GM19438 (cell line): ENCODE data around the gene ENPEP.
"Not testable (repeated sequence)": the region's sequence is repeated elsewhere in the genome, so short reads cannot be mapped to it uniquely, and the experiment has no call there.

Source experiments
- ATAC-seq: cut with Tn5 transposase; IDR thresholded peaks from one replicate; pipeline ENCODE4 v1.9.1; 2021; ENCODE audit warnings: low read depth; ENCODE audit not compliant: unreplicated experiment

ENPEP gene, protein sequence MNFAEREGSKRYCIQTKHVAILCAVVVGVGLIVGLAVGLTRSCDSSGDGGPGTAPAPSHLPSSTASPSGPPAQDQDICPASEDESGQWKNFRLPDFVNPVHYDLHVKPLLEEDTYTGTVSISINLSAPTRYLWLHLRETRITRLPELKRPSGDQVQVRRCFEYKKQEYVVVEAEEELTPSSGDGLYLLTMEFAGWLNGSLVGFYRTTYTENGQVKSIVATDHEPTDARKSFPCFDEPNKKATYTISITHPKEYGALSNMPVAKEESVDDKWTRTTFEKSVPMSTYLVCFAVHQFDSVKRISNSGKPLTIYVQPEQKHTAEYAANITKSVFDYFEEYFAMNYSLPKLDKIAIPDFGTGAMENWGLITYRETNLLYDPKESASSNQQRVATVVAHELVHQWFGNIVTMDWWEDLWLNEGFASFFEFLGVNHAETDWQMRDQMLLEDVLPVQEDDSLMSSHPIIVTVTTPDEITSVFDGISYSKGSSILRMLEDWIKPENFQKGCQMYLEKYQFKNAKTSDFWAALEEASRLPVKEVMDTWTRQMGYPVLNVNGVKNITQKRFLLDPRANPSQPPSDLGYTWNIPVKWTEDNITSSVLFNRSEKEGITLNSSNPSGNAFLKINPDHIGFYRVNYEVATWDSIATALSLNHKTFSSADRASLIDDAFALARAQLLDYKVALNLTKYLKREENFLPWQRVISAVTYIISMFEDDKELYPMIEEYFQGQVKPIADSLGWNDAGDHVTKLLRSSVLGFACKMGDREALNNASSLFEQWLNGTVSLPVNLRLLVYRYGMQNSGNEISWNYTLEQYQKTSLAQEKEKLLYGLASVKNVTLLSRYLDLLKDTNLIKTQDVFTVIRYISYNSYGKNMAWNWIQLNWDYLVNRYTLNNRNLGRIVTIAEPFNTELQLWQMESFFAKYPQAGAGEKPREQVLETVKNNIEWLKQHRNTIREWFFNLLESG

DNA sequence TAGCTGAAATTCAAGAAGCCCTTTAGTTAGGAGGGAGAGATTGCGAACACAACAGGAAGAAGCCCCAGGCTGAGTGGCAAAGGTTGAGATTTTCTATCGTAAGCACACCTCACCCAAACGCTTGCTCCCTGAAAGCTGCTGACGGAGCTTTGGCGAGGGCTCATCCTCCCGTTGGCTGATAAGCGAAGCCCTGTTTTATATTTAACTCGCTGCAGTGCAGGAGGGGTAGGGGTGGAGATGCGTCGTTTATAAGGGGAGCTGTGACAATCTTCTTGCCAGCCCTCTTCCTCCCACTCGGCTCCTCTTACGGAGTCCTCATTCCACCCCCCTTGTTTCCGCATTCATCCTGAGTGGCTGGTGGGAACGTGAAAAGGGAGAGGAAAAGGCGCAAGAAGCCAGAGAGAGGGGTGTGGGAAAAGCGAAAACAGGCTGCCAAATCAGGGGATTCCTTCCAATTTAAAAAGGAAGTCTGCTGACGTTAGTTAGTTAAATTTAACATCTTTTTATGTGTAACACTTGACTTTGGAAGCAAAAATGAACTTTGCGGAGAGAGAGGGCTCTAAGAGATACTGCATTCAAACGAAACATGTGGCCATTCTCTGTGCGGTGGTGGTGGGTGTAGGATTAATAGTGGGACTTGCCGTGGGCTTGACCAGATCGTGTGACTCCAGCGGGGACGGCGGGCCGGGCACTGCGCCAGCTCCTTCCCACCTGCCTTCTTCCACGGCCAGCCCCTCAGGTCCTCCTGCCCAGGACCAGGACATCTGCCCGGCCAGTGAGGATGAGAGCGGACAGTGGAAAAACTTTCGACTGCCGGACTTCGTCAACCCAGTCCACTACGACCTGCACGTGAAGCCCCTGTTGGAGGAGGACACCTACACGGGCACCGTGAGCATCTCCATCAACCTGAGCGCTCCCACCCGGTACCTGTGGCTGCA lies at the start of gene ENPEP:
TSS of gene ENPEP (plus strand) at position 275 of the 938 bp plus-strand sequence. CDS start at position 535, 260 bp downstream.
- no peak for ATAC-seq

DNA sequence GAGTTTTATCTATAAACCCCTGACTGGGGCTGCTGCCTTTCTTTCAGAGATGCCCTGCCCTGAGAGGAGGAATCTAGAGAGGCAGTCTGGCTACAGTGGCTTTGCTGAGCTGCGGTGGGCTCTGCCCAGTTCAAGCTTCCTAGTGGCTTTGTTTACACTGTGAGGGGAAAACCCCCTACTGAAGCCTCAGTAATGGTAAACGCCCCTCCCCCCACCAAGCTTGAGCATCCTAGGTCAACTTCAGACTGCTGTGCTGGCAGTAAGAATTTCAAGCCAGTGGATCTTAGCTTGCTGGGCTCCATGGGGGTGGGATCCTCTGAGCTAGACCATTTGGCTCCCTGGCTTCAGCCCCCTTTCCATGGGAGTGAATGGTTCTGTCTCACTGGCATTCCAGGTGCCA lies 44.1 kb upstream of the ENPEP start:
- not testable (repeated sequence) for ATAC-seq

DNA sequence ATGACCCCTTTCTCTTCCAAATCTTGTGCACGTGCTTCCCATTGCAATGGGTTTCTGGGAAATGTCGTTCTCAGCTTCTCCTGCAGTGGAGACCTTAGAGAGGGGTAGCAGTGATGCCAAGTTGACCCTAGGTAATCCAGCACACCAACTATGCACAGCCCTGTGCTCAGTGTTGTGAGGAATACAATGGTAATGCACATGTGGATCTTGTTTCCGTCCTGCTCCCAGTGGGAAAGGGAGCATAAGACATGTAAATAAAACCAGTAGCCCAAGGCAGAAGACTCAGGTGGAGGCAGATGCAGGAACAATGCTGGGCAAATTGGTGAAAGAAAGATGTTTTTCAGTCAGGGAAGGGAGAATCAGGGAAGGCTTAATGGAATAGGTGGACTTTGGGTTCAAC lies 38.7 kb upstream of the ENPEP start:
- ATAC-seq: not testable (repeated sequence)

DNA sequence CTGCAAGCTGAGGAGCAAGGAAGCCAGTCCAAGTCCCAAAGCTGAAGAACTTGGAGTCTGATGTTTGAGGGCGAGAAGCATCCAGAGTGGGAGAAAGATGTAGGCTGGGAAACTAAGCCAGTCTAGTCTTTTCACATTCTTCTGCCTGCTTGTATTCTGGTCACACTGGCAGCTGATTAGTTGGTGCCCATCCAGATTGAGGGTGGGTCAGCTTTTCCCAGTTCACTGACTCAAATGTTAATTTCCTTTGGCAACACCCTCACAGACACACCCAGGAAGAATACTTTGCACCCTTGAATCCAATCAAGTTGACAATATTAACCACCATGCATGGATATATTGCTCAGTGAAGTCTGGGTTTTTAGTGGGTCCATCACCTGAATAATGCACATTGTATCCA lies 36.7 kb upstream of the ENPEP start:
- not testable (repeated sequence) for ATAC-seq

DNA sequence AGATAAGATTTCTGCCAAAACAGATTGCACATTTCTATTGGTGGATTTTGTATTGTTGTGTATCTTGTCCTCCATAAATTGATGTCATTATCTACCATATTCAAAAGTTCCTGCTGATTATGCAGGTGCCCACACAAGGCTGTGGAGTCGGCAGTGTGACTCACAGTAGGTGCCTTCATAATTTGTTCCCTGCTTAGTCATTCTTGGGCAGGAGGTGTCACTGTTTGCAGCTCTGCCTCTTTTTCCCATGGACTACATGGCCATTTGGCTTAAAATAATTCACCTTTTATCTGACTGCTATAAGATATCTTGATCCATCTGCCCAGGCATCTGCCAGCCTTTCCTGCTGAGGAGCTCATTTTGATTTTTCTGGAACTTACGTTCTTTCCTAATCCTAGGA lies 33.6 kb upstream of the ENPEP start:
- no peak for ATAC-seq

DNA sequence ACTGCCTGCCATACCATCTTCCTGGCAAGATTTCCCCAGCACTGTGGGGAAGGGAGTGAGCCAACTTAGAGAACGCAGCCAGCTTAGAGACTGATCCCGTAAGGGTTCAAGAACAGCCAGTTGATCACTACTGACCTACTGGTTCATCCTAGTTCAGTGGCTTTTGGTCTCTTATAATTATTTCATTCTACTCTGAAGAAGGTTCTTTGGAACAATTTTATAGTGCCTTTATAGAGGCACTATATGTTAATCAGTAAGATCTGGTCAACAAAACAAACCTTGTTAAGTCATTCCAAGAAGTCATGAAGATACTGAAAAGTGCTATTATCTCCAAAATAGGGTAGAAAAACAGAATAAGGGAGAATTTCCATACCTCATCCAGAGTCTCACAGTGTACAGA lies 33.2 kb upstream of the ENPEP start:
- ATAC-seq: no peak

DNA sequence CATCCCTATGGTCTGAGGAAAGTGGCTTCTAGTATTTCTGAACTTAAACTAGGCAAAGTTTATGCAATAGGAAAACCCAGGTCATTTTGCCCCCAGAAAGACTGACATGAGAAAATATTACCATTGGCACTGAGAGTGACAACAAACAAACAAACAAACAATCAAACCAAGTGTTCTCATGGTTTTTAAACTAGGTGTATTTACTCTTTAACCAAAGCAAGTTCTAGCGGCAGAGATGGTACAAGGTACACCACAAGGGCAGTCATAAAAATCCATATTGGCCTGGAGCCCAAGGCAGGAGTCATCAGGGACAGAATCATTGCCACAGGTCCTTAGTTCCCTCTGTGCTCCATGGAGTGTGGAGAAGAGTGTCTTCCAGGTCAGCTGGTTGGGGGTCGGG lies 26.0 kb upstream of the ENPEP start:
- ATAC-seq: no peak

DNA sequence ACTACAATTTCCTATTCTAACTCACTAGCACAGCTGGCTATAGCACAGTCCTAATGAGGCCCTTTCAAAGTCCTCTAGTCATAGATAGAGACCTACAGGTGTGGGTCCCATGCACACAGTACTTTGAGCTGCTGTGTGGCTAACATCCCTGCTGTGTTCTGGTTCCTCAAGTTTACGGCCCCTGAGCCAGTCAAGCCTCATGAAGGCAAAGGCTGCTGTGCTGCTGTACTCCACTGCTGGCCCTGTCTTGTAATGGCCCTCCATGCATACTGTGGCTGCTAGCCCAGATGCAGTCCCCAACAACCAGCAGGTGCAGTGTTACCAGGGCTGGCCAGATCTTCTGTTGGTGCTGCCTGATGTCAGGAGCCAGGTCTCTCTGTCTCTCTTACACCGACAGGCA lies 23.4 kb upstream of the ENPEP start:
- ATAC-seq: no peak

DNA sequence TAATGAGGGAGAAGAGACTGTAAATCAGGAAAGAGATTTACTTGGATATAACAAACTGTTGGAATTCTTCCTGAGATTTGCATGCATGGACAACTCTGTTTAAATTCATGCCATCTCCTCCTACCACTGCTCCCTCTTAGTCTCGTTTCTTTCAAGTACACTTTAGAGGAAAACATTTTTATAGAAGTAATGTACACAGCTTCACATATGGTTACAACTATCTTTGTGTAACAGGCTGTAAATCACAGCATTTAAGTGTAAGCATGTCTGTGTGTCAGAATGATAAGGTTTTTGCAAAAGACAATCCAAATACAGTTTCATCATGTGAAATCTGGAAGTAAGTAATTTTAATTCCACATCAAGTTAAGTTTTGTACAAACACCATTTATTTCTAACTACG lies 21.5 kb upstream of the ENPEP start:
- no peak for ATAC-seq

DNA sequence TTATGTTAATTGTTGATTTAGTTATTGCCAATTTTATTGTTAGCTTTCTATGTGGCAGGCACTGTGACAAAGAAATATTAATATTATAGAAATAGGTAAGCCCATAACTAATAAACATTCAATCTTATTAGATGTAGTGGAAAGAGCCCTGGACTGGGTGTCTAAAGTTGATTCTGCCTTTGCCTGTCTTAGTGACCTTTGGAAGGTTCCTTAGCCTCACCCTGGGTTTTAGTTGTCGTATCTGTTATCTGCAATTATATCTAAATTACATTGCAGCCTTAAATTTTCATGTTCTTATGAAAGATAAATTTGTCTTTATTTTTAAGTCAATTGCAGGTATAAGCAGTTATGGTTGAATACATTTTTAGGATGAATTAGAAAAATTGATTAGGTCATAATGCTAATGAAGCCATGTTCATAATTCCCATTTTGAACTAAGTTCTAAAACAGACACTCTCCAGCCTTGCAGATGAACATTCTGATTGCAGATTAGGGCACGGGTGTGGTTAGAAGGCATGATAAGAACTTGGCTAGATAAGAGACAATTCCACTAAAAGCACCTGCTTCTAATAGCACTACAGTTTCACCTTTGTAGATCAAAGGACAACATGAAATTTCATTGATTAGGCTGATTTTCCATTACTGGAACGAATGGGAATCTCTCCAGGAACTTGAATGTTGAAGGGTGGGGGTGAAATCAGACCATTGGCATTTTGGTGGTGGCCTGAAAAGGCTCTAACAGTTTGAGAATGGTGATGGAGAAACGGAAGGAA lies 17.3 kb upstream of the ENPEP start:
- ATAC-seq: no peak

DNA sequence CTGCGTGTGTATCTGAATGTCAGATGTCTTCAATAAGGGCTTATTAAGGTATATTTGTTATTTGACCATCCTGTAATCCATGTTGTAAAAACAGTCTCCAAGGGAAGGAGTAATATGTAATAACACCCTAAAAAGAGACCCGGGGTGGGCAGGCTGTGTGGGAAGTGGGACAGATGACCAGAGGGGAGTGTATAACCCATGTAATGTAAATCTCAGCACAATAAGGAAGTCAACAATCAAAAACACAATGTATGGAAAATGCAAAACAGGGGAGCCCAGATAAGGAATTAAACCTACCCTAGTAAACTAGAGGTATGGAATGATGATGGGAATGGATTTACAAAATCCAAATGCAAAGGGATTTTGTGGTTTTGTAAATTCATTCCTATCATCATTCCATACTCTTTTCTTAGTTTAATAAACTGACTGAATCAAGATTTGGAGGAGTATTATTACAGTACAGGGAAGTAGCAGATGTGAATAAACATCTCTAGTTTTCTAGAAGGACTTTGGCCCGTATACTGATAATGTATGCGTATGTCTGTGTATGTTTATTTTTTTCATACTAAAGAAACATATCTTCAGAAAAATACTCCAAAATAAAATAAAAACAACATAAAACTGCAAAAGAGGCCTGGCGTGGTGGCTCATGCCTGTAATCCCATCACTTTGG lies 15.7 kb upstream of the ENPEP start:
- no peak for ATAC-seq

DNA sequence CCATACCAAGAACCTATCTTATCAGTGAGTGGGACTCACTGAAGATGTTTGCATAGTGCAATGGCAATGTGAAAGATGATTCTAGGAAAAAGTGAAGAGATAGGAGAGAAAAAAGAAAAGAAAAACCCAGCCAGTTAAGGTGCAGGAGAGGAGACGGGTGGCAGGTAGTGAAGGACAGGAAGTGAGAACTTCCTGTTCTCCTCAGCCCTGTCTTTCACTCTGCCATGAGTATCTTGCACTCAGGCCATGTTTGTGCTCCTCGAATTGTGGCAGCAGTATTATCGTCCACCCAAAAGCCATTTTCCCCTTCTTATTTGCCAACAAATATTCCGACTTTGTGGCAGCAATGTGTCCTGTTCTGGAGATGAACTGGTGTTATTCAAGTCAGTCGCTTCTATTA lies 8.6 kb upstream of the ENPEP start:
- ATAC-seq: no peak

DNA sequence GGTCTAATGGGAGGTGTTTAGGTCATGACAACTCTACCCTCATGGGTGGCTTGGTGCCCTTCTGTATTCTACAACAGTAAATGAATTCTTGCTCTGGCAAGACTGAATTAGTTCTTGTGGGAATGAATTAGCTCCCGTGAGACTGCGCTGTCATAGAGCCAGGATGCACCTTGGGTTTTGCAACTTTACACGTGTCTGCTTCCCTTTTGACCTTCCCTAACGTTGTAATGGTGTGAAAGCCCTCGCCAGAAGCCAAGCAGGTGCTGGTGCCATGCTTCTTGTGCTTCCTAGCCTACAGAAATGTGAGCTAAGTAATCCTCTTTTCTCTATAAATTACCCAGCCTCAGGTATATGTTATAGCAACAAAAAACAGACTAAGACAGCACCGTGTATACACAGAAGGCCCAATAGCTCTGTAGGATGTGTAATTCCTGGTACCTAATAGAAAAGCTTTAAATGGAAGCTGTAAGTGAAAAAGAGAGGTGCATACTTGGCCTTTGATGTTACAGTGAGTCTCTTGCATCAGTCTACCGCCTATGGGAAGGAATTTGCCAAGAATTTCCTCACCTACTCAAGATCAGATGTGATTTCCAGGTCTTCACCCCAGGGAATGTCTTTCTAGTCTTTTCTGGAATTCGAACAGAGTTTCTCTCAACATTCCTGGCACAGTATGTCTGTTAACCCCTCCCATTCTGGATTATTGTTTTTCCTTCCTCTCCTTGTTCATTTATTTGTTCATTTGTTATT lies 3.2 kb upstream of the ENPEP start:
- ATAC-seq: no peak

DNA sequence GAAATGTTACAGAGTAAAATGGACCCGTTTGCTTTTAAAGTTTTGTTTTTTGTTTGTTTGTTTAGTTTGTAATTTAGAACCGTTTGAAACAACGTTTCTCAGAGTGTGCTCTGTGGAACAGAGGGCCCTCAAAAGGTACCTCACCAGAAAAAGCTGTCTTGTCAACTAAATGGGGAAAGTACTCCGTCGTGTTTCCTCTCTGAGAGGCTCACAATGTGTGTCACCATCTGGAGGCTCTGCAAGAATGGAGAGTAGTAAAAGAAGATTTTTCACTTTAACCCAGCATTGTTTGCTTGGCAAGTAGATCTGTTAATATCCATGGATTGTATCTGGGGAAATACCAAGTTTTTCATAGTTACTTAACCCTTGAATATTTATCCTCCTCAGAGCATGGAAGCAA lies 1.5 kb upstream of the ENPEP start:
- no peak for ATAC-seq

DNA sequence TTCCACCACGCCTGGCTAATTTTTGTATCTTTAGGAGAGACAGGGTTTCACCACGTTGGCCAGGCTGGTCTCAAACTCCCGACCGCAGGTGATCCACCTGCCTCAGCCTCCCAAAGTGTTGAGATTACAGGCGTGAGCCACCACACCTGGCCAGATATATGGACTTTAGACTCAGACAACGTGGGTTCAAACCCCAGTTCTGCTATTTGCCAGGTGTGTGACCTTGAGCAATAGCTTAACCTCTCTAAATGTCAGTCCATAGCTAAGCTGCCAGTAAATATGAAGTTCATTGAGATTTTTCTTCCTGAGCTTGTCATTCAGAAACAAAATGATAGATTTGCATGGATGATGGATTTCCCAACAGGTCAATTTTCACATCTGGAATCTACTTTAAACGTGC lies 875 bp upstream of the ENPEP start:
- ATAC-seq: not testable (repeated sequence)

DNA sequence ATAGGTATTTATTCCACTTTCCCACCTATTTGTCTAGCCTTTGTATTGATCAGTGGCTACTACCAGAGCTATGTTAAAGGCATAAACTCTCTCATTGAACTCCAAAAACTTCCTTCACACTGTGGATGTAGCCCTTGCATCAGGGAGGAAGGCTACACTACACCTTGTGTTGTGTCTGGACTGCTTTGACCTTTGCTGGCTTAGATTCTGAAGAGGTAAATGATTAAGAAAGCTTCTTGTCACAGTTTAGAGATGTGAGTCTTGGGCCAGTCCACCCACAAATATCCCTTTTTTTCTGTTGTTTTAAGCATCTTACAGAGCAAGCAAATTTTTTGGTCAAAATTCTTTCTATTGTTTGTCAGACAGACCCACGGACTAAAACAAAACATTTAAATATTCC lies 1.9 kb downstream of the ENPEP start:
- ATAC-seq: no peak

DNA sequence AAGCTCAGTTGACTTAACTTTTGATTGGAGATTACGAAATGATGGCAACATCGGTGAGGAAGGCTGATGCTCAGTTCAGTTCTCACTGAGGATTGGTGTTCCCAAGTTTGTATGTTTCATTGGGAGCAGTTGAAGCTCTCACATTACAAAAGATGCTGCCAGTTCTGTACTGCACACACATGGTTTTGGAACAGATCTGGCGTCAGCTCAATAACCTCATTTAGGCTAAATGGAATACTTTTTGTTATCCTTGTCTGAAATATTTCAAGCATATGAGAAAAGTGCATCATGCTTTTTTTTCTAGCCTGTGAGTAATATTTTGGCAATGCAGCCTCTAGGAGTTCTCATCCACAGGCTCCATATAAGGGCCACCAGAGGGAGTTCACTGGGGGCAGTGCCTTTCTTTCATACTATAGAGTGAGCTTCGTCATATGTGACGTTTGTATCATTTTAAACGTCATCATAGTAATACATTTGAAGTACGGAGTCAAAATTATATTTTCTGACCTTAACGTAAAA lies 4.1 kb downstream of the ENPEP start:
- no peak for ATAC-seq

DNA sequence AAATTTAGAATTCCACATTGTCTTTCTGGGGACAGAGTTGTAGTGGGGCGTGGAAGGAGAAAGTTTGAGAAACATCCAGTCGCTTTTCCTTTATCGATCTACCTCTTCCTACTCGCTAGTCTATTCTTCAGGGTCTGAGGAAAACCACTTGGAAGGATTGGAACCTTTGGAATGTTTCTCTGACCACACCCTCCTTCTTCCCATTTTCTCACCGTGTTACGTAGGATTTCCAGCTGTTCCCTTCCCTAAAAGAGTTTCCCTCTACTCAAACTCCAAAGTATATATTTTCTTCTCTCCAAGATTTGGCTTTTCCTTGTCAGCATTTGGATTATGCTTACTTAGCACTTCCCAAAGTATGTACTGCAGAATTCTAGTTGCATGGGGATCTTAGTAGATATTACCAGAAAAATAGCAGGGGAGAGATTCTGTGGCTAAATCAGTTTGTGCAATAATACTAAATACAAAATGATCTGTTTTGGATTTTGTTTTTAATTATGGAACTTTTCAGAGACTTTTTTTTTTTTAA lies 4.9 kb downstream of the ENPEP start:
- no peak for ATAC-seq
